ENCODE measurements around the gene QPCT. TPM values are rescaled to one million over a fixed set of nuclear protein-coding genes. Genes with fewer than 3 reads are reported as not detected.

QPCT gene
- total and polyA plus RNA-seq, 2 donors from 2014 or later, result 10.4 to 16.6 TPM

DNA sequence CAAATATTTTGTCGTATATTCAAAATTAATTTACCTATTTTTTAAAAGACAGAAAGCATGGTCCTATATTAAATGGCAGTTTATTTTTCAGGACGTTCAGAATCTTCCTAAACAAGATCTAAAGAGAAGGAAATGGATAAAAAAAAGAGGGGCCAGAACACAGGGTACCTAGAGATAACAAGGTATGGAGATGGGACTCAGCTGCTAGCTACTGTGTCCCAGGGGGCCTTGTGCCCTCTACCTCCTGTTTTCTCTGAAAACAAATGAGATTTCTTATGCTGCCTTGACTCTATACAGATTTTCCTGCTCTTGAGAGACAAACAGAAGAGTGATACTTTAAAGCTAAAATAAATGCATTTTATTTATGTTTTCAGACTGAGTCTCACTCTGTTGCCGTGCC is 29.1 kb upstream of the QPCT start:
- Histone ChIP-seq H3K27me3 (ENCODE audit: control insufficient read depth, insufficient read depth, low read length) (no peaks in the 10 kb centered on the region), H3K4me1 (ENCODE audit: control insufficient read depth in 2 of 3, insufficient read depth in 2 of 3, low read depth in 1 of 3, low read length in 3 of 3) (peaks cover 0 to 2% (median 2%) of the 10 kb centered on the region in 3 donors), H3K9ac (ENCODE audit: low read length in 3 of 3) (no peak overlapping the region), H3K4me3 (ENCODE audit: low read length in 3 of 3) (no peak overlapping the region), H3K27ac (ENCODE audit: low read depth in 2 of 2, low read length in 2 of 2) (no peak overlapping the region), H3K36me3 (ENCODE audit: control insufficient read depth in 2 of 3, insufficient read depth in 3 of 3, low read length in 3 of 3) (peaks cover 0 to 2% (median 0%) of the 10 kb centered on the region in 3 donors), H3K9me3 (ENCODE audit: control insufficient read depth in 2 of 3, insufficient read depth in 1 of 3, low read length in 3 of 3) (no peaks in the 10 kb centered on the region)
- TF ChIP-seq, protein P1, sequence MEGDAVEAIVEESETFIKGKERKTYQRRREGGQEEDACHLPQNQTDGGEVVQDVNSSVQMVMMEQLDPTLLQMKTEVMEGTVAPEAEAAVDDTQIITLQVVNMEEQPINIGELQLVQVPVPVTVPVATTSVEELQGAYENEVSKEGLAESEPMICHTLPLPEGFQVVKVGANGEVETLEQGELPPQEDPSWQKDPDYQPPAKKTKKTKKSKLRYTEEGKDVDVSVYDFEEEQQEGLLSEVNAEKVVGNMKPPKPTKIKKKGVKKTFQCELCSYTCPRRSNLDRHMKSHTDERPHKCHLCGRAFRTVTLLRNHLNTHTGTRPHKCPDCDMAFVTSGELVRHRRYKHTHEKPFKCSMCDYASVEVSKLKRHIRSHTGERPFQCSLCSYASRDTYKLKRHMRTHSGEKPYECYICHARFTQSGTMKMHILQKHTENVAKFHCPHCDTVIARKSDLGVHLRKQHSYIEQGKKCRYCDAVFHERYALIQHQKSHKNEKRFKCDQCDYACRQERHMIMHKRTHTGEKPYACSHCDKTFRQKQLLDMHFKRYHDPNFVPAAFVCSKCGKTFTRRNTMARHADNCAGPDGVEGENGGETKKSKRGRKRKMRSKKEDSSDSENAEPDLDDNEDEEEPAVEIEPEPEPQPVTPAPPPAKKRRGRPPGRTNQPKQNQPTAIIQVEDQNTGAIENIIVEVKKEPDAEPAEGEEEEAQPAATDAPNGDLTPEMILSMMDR (IDR thresholded peaks at IDR 0.05; ENCODE audit: borderline replicate concordance, extremely low read depth, insufficient read depth), result no peak
- DNase-seq (no peak), FAIRE-seq (no peak)
- intact Hi-C loops (cut with DNase I), result no loop called here

DNA sequence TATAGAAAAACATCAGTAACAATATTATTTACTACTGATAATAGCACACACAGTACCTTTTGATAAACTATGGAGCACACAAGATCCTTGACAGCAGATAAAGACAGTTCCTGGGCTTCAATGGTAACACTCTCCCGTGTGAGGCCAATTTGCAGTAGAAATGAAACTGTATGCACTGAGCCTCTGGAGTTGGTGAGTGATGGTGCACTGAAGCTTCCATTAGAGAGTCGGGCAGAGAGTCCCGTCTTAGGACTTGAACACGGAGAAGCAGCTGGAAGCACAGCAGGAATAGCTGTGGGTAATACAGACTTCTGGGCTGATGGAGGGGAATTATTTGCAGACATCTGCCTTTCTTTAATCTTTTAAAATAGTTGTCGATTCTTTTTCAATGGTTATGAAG is 28.2 kb upstream of the QPCT start:
- intact Hi-C loops (cut with DNase I), result no loop called here
- Histone ChIP-seq H3K9me3 (ENCODE audit: control insufficient read depth in 2 of 3, insufficient read depth in 1 of 3, low read length in 3 of 3) (no peaks in the 10 kb centered on the region), H3K4me1 (ENCODE audit: control insufficient read depth in 2 of 3, insufficient read depth in 2 of 3, low read depth in 1 of 3, low read length in 3 of 3) (peaks cover 0 to 2% (median 2%) of the 10 kb centered on the region in 3 donors), H3K9ac (ENCODE audit: low read length in 3 of 3) (no peak overlapping the region), H3K27ac (ENCODE audit: low read depth in 2 of 2, low read length in 2 of 2) (no peak overlapping the region), H3K27me3 (ENCODE audit: control insufficient read depth, insufficient read depth, low read length) (no peaks in the 10 kb centered on the region), H3K4me3 (ENCODE audit: low read length in 3 of 3) (no peak overlapping the region), H3K36me3 (ENCODE audit: control insufficient read depth in 2 of 3, insufficient read depth in 3 of 3, low read length in 3 of 3) (peaks cover 0 to 2% (median 0%) of the 10 kb centered on the region in 3 donors)
- FAIRE-seq (no peak), DNase-seq (no peak)
- TF ChIP-seq, protein P1 (IDR thresholded peaks at IDR 0.05; ENCODE audit: borderline replicate concordance, extremely low read depth, insufficient read depth), result no peak

DNA sequence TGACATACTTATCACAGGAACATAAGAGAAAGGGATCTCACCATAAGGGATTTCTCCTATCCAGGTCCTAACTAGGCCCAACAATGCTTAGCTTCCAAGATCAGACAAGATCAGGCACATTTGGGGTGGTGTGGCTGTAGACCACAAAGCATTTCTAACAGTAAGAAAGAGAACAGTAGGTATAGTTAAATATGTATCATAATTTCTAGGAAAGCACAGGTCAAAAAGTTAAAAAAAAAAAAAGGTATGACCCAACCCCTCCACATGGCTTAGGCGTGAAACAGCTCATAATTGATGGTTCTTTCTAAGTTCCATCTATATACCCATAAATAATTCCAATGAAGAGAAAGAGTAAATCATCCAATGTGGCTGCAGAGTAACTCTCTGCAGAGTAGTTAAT is 26.7 kb upstream of the QPCT start:
- intact Hi-C loops (cut with DNase I), result no loop called here
- Histone ChIP-seq H3K4me3 (ENCODE audit: low read length in 3 of 3) (no peak overlapping the region), H3K27me3 (ENCODE audit: control insufficient read depth, insufficient read depth, low read length) (no peaks in the 10 kb centered on the region), H3K27ac (ENCODE audit: low read depth in 2 of 2, low read length in 2 of 2) (no peak overlapping the region), H3K9ac (ENCODE audit: low read length in 3 of 3) (no peak overlapping the region), H3K36me3 (ENCODE audit: control insufficient read depth in 2 of 3, insufficient read depth in 3 of 3, low read length in 3 of 3) (peaks cover 0 to 2% (median 0%) of the 10 kb centered on the region in 3 donors), H3K4me1 (ENCODE audit: control insufficient read depth in 2 of 3, insufficient read depth in 2 of 3, low read depth in 1 of 3, low read length in 3 of 3) (peaks cover 0 to 3% (median 0%) of the 10 kb centered on the region in 3 donors), H3K9me3 (ENCODE audit: control insufficient read depth in 2 of 3, insufficient read depth in 1 of 3, low read length in 3 of 3) (no peaks in the 10 kb centered on the region)
- no peak for DNase-seq
- FAIRE-seq, result no peak
- TF ChIP-seq, protein P1 (IDR thresholded peaks at IDR 0.05; ENCODE audit: borderline replicate concordance, extremely low read depth, insufficient read depth), result no peak

DNA sequence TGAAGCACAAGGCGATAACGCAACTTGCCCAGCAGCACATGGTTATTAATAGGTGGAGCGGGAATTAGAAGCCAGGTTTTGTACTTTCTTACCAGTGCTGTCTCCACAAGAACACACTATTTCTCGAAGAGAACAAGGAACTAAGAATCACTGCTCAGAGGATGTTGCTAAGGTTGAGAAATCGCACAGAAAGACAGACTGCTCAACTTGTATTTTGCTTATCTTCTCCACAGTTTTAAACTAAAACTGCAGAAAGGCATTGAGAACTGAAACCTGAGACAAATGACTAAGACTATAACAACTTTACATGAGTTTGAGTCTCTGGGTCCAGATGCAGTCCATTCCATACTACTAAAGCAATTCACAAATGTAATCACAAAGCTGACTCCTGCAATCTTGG is 26.0 kb upstream of the QPCT start:
- Histone ChIP-seq H3K4me1 (ENCODE audit: control insufficient read depth in 2 of 3, insufficient read depth in 2 of 3, low read depth in 1 of 3, low read length in 3 of 3) (peaks cover 0 to 3% (median 0%) of the 10 kb centered on the region in 3 donors), H3K4me3 (ENCODE audit: low read length in 3 of 3) (no peak overlapping the region), H3K9me3 (ENCODE audit: control insufficient read depth in 2 of 3, insufficient read depth in 1 of 3, low read length in 3 of 3) (no peaks in the 10 kb centered on the region), H3K27me3 (ENCODE audit: control insufficient read depth, insufficient read depth, low read length) (no peaks in the 10 kb centered on the region), H3K27ac (ENCODE audit: low read depth in 2 of 2, low read length in 2 of 2) (no peak overlapping the region), H3K9ac (ENCODE audit: low read length in 3 of 3) (no peak overlapping the region), H3K36me3 (ENCODE audit: control insufficient read depth in 2 of 3, insufficient read depth in 3 of 3, low read length in 3 of 3) (peaks cover 0 to 2% (median 0%) of the 10 kb centered on the region in 3 donors)
- no peak for DNase-seq
- TF ChIP-seq, protein P1 (IDR thresholded peaks at IDR 0.05; ENCODE audit: borderline replicate concordance, extremely low read depth, insufficient read depth), result no peak
- intact Hi-C loops (cut with DNase I), result no loop called here
- no peak for FAIRE-seq
